Osteoblast (primary cell): ENCODE data around the gene MPV17. TPM values are rescaled to one million over a fixed set of nuclear protein-coding genes. Genes with fewer than 3 reads are reported as not detected.
"Not testable (repeated sequence)": the region's sequence is repeated elsewhere in the genome, so short reads cannot be mapped to it uniquely, and the experiment has no call there.

Experiments
- DNase-seq: peaks from one replicate; pipeline ENCODE4 v3.0.0; 2011; ENCODE audit warnings: low spot score, mixed read lengths; ENCODE audit not compliant: insufficient read length; ENCODE audit errors: missing footprints
- H2AFZ ChIP-seq: 2 replicates; pipeline ENCODE4 v1.6.0; 2011; ENCODE audit warnings: mild to moderate bottlenecking, low read length
- H3K27ac ChIP-seq: 2 replicates; pipeline ENCODE4 v1.5.1; 2011; ENCODE audit warnings: mild to moderate bottlenecking, low read depth, low read length, moderate library complexity
- H3K27me3 ChIP-seq: 2 replicates; pipeline ENCODE4 v1.6.0; 2012; ENCODE audit warnings: mild to moderate bottlenecking, control low read depth, inconsistent platforms, low read length, moderate library complexity; ENCODE audit not compliant: insufficient read depth
- H3K36me3 ChIP-seq: 2 replicates; pipeline ENCODE4 v1.5.1; 2011; ENCODE audit warnings: mild to moderate bottlenecking, low read length, control low read depth, moderate library complexity; ENCODE audit not compliant: insufficient read depth
- H3K4me1 ChIP-seq: 2 replicates; pipeline ENCODE4 v1.5.1; 2011; ENCODE audit warnings: mild to moderate bottlenecking, low read length, control low read depth, moderate library complexity; ENCODE audit not compliant: insufficient read depth
- H3K4me2 ChIP-seq: 2 replicates; pipeline ENCODE4 v1.6.0; 2011; ENCODE audit warnings: mild to moderate bottlenecking, low read length; ENCODE audit not compliant: insufficient read depth
- H3K4me3 ChIP-seq: fragments of 200-600 bp; sonication (generic); 3 replicates; pipeline ENCODE4 v1.5.1; 2012; ENCODE audit warnings: mild to moderate bottlenecking, low read length, inconsistent platforms; ENCODE audit not compliant: insufficient read depth
- H3K79me2 ChIP-seq: 2 replicates; pipeline ENCODE4 v1.6.0; 2012; ENCODE audit warnings: mild to moderate bottlenecking, low read length, control low read depth, inconsistent platforms; ENCODE audit not compliant: insufficient read depth
- H3K9me3 ChIP-seq: 2 replicates; pipeline ENCODE4 v1.5.1; 2011; ENCODE audit warnings: low read depth, low read length, control low read depth
- H4K20me1 ChIP-seq: 2 replicates; pipeline ENCODE4 v1.6.0; 2012; ENCODE audit warnings: mild to moderate bottlenecking, low read length, control low read depth; ENCODE audit not compliant: insufficient read depth
- total RNA-seq: library from RNA; depleted of rRNA; stranded (reverse); fragments of >200 nt; gene quantifications from 2 replicates; pipeline ENCODE4 v1.2.3, GENCODE V29; 2012
- TF ChIP-seq, protein P1 (sequence below): IDR thresholded peaks from 2 replicates; pipeline ENCODE4 v1.5.1; 2011; ENCODE audit warnings: mild to moderate bottlenecking, low read depth, low read length, moderate library complexity; ENCODE audit errors: extremely low read depth

MPV17 gene
- total RNA-seq, 1 donor: 98.8 TPM

DNA sequence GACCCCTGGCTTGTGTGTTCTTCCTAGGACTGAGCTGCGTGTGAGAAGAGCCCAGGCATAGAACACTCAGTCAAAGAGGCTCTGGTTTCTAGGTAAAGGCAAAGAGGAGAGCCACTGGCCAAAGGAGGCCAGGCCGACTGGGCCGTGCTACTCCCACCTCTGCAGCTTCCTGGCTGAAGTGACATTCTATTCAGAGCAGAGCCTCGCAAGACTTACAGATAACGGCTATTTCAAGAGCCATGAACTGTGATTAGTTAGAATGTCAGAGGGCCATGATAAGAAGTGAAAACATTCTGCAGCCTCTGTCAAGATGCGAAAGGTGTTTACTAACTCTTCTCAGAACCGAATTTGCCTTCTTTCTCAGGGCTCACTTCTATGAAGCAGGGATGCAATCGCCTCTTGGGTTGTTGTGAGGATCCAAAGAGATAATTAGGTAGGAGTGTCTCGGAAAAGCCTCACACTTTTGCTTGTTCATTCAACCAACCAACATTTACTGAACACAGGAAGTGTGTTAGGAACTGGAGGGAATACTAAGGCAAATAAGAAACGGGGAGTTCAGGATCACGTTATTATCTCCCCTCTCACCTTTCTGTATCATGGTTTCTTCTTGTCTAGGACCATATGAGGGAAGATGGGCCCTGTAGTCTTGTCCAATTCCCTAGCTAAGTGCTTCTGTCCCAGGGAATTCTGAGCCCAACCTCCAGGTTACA, 51.1 kb downstream of the MPV17 start:
- no peaks in the 10 kb centered on the region for H3K36me3 ChIP-seq
- TF ChIP-seq, protein P1, sequence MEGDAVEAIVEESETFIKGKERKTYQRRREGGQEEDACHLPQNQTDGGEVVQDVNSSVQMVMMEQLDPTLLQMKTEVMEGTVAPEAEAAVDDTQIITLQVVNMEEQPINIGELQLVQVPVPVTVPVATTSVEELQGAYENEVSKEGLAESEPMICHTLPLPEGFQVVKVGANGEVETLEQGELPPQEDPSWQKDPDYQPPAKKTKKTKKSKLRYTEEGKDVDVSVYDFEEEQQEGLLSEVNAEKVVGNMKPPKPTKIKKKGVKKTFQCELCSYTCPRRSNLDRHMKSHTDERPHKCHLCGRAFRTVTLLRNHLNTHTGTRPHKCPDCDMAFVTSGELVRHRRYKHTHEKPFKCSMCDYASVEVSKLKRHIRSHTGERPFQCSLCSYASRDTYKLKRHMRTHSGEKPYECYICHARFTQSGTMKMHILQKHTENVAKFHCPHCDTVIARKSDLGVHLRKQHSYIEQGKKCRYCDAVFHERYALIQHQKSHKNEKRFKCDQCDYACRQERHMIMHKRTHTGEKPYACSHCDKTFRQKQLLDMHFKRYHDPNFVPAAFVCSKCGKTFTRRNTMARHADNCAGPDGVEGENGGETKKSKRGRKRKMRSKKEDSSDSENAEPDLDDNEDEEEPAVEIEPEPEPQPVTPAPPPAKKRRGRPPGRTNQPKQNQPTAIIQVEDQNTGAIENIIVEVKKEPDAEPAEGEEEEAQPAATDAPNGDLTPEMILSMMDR: no peak
- no peak overlapping the region for H3K4me2 ChIP-seq
- H4K20me1 ChIP-seq: no peaks in the 10 kb centered on the region
- no peak overlapping the region for H3K4me3 ChIP-seq
- H3K27me3 ChIP-seq: peaks cover 24% of the 10 kb centered on the region
- H2AFZ ChIP-seq: no peak overlapping the region
- no peak overlapping the region for H3K27ac ChIP-seq
- no peaks in the 10 kb centered on the region for H3K79me2 ChIP-seq
- no peak for DNase-seq
- no peaks in the 10 kb centered on the region for H3K9me3 ChIP-seq
- H3K4me1 ChIP-seq: peaks cover 8% of the 10 kb centered on the region

DNA sequence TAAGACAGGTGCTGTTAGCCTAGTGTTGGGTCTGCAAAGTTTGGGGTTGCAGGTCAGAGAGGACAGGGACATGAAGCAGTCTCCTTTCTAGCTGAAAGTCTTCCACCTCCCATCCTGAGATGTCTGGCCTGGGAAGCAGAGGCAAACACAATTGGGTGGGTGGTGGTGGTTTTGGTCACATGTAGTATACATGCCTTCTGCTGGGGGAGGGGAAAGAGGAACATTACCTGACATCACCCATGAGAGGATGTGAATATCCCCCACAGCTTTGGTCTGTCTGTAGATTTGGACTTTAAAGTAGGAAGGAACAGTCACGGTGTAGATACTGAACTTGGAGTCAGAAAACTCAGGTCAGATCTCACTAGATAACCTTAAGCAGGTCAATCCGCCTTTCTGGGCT, 52.2 kb downstream of the MPV17 start:
- Histone ChIP-seq H3K4me2 (no peak overlapping the region), H3K79me2 (no peaks in the 10 kb centered on the region), H4K20me1 (no peaks in the 10 kb centered on the region), H3K4me1 (peaks cover 8% of the 10 kb centered on the region), H3K36me3 (no peaks in the 10 kb centered on the region), H3K27me3 (peaks cover 30% of the 10 kb centered on the region), H3K9me3 (no peaks in the 10 kb centered on the region), H3K27ac (no peak overlapping the region), H2AFZ (no peak overlapping the region), H3K4me3 (no peak overlapping the region)
- TF ChIP-seq, protein P1: no peak
- no peak for DNase-seq

DNA sequence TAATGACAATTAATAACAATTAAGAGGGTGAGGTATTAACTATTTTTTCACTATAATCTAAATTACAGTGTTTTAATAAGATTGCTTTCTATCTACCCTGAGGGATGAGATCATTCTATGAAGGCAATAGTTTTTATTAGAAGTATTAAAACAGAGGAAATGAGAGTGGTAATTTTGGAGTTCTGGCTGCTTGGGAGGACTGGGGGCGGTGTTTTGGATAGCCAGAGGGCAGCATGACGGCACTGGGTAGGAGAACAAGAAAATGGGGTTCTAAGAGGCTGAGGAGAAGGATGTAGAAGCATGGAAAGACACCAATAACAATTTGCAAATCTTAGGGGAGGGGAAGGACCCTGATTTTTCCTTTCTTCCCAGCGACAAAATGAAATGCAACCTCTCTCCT, 52.8 kb downstream of the MPV17 start:
- no peak for DNase-seq
- no peak overlapping the region for H3K4me2 ChIP-seq
- no peaks in the 10 kb centered on the region for H3K79me2 ChIP-seq
- no peaks in the 10 kb centered on the region for H3K9me3 ChIP-seq
- H3K4me3 ChIP-seq: no peak overlapping the region
- H3K4me1 ChIP-seq: peaks cover 8% of the 10 kb centered on the region
- no peak overlapping the region for H2AFZ ChIP-seq
- no peaks in the 10 kb centered on the region for H4K20me1 ChIP-seq
- no peak overlapping the region for H3K27ac ChIP-seq
- peaks cover 35% of the 10 kb centered on the region for H3K27me3 ChIP-seq
- H3K36me3 ChIP-seq: no peaks in the 10 kb centered on the region
- TF ChIP-seq, protein P1: no peak

DNA sequence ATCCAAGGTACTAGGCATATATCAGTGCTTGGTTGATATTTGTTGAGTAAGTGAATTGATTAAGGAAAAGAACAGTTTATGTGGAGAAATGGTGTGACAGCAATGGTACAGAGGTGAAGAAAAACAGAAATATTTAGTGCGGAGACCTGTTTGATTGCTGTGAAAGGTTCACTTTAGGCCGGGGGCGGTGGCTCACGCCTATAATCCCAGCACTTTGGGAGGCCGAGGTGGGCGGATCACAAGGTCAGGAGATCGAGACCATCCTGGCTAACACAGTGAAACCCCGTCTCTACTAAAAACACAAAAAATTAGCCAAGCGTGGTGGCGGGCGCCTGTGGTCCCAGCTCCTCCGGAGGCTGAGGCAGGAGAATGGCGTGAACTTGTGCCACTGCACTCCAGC, 54.6 kb downstream of the MPV17 start:
- H3K36me3 ChIP-seq, H4K20me1 ChIP-seq, H2AFZ ChIP-seq, H3K4me2 ChIP-seq, DNase-seq, H3K4me3 ChIP-seq, H3K4me1 ChIP-seq, H3K9me3 ChIP-seq, H3K79me2 ChIP-seq, H3K27ac ChIP-seq: not testable (repeated sequence)
- H3K27me3 ChIP-seq: peaks cover 53% of the 10 kb centered on the region
